ENCODE measurements around the gene PPFIA1.

PPFIA1 gene

DNA sequence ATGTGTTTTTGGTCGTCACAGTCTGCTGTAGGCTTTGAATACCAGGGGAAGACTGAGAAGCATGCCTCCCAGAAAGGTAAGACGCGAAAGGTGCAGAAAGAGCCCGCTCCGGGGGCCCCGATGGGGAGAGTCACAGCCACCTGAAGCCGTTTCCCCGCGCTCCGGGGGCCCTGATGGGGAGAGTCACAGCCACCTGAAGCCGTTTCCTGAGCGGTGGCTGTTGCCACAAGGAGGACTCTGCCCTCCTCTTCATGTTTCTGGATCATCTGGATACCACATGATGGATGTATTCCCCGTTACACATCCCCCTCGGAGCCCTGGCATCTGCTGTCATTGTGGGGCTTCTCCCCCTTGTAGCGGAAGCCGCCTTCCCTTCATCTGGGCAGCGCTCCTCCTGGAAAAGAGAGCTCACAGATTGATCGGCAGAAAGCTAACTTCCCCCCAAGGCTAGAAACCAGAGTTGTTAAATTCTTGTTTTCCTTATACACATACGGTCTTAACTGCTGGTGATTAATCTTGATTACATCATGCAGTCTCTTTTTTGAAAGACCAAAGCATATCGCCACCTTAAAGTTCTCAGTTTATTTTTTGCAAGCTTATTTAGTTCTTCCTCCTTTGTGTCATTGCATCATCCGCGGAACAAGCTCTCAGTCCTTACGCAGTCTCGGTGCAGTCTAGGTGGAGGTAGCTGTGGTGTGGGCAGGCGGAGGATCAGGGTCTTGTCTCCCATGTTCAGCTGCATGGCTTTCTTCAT, 145.3 kb downstream of the PPFIA1 start:
- no peak for DNase-seq (ENCODE audit: low read depth)

DNA sequence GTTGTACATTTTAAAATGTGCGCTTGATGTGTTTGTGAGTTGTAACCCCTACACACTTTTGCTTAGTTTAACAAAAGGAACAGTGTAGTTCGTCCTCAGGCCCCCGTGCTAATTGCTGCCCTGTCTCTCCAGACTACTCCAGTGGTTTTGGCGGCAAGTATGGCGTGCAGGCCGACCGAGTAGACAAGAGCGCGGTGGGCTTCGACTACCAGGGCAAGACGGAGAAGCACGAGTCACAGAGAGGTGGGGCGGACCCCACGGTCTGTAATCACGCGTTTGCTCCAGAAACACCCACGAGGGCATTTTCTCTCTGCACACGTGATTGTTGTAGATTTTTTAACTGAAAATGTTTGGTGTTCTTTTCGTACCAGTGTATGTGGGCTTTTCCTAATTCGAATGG, 146.4 kb downstream of the PPFIA1 start:
- no peak for DNase-seq (ENCODE audit: low read depth)

DNA sequence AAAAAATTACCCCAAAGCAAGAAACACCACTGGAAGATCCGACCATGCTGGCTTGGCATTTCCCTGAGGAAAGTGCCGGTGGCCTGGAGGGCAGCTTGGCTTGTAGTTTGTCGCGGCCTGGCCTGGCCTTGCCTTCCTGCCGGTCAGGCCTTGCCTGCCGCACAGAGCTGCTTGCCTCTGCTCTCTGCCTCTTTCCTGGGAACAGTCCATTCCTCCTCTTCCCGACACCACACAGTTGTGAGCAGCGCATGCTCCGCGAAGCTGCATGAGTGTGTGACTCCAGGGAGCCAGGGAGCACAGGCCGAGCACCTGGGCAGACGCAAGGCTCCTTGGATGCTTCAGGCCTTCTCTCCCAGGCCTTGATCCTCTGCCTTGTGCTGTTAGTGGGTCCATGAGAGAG, 147.6 kb downstream of the PPFIA1 start:
- DNase-seq (ENCODE audit: low read depth): no peak

DNA sequence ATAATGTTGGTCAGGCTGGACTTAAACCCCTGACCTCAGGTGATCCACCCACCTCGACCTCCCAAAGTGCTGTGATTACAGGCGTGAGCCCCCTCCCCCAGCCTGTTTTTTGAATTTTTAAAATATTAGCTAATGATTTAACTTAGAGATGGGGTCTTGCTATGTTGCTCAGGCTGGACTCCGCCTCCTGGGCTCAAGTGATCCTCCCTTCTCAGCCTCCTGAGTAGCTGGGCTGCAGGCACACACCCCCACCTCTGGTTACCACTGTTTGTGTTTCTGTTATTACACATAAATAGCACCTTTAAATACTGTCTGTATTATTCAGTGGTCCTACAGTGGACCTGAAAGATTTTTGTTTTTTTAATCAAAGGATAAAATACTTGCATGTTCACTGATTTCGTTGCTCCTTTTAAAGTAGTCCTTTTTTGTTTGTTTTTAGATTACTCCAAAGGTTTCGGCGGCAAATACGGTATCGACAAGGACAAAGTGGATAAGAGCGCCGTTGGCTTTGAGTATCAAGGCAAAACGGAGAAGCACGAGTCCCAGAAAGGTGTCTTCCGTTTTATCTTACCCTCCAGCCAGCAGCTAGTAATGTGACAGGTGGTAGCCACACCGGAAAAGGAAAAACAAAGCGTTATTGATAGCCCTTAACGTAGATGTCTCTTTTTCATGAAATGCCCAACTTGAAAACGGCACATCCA, 149.0 kb downstream of the PPFIA1 start:
- DNase-seq (ENCODE audit: low read depth): no peak

DNA sequence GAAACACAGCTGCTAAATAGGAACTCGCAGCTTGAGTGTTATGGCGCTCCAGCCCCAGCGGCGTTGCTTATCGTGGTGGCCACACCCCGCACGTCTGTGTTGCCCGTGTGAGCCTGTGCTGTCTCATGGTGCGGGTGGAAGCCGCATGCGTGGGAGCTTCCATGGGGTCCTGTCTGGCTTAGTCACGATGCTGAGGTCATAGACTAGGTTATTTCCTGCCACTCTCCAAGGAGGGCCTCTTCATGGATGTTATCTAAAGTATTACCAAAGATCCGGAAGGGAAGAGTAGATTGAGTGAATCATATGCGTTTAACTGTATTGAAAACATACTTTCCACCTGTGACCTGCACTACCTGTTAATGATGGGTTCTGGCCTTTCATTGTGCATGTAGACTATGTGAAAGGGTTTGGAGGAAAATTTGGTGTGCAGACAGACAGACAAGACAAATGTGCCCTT, 149.5 kb downstream of the PPFIA1 start:
- no peak for DNase-seq (ENCODE audit: low read depth)

DNA sequence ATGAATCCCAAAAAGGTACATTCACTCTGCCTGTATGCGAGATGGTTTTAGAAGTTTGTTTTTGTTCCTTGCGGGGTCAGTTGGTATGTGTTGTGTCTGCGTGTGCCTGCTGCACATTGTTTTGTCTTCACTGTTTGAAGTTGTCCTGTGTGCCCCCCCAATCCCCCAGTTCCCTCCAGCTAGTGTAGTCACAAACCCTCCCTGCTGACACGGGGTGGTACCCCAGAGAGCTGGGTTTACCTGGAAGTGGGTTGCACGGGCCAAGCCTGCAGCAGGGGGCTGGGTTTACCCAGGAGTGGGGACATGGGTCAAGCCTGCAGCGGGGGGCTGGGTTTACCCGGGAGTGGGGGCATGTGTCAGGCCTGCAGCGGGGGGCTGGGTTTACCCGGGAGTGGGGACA, 150.0 kb downstream of the PPFIA1 start:
- DNase-seq (ENCODE audit: low read depth): no peak

DNA sequence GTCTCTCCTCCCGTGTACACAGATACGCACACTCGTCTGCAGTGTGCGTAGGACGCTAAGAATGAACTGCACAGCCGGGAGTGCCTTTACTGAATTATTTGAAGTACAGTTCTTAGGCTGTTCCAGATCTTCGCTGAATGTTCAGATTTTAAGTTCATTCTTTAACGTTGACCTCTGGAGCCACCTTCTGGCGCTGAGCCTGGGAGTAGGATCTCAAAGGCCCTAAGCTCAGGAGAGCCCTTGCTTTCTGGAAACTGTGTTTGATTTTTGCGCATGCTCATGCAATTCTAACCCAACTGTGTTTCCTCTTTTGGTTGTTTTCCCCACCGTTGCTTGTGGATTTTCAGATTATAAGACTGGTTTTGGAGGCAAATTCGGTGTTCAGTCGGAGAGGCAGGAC, 150.6 kb downstream of the PPFIA1 start:
- DNase-seq (ENCODE audit: low read depth): no peak

DNA sequence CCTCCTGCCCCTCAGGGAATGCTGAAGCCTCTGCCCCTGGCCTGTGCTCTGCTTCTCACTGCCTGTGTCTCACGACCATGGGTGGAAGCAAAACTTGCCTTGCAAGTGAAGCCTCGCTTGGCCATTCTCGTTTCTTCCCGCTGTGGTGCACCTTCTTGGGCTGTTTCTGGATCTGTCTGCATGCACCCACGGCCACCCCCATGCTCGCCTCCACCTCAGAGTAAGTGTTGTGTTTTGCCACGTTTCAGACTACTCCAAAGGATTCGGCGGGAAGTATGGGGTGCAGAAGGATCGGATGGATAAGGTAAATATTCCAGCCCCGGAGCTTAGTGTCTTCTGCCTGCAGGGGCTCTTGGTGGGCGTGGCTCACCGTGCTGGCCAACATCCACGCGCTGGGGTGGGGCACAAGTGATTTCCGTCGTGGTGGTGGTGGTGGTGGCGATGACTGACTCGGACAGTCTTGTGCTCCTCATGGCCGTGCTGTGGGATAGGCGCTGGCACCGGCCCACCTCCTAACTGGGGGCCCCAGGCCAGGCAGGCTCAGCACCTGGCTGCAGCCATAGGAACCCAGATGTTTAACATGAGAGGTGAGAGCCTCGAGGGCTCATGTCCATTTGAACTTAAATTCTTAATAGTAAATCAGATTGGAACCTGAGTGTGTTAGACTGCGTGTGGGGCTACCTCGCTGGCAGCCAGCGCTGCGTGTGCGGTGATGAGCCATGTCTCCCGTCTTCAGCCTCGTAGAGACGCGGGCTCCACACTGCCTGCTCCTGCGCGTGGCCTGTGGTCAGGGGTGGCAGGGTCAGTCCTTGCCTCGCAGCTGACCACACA, 152.4 kb downstream of the PPFIA1 start:
- DNase-seq (ENCODE audit: low read depth): no peak

DNA sequence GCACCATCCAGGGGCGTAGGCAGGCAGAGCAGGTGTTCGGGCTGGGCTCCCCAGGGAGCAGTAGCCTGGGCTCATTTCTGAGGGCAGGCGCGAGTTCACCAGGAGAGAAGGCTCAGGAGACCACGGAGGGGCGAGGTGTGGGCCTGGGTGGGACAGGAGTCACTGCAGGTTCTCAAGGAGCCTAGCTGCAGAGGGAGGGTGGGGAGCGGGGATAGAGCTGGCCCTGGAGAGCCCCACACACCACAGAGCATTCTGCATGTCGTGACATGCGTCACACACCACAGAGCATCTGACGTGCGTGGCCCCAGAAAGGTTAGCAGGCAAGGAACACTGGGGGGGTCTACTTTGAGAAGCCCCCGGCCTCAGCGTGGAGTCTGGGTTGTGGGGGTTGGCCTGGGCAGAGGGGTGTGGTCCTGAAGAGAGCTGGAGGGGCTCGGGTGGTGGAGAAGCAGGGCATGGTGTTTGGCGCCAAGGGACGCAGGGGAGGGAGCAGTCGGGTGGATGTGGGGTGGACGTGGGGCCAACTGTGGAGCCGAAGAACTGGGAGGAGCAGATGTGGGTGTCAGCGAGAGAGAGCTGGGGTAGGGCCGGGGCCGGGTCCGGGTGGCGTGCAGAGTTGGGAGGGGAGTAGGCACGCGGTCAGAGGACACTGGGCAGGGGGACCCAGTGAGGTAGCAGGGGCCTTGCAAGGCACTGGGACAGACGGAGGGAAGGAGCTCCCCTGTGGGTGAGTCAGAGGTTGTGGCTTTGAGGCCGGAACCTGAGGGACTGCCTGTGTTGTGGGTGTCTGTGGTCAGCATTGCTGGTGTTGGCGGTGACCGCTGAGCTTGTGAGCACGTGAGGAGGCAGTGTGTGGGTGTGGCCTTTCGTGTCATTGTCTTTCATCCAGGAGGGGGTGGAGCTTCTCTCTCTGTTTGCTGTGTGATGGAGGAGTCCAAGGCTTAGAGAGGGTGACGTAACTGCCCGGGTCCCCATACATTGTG, 153.3 kb downstream of the PPFIA1 start:
- peak; percentile 28 for DNase-seq (ENCODE audit: low read depth)

DNA sequence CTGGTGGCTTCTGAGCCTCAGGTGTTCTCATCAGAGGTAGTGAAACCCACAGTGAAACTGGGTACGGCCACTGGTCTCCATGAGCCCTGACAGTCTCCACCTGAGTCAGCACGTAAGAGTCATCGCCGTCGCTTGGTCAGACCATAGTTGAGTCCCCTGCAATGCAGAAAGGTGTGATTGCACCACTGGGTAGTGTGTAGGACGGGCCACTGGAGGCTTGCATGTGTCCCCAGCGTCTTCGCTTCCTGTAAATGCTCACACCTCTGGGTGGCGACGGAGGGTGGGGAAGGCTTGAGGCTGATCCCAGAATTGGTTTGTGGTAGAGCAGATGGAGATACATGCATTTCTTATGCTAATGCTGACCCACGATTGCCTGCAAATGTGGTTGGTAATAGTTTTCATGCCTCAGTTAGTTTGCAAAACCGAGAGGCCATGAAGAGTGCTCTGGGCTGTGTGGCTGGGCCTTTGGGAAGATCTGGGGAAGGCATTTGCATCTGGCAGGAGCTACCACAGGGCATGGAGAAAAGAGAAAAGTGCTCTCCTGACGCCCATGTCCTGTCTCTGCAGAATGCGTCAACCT, 154.4 kb downstream of the PPFIA1 start:
- no peak for DNase-seq (ENCODE audit: low read depth)

DNA sequence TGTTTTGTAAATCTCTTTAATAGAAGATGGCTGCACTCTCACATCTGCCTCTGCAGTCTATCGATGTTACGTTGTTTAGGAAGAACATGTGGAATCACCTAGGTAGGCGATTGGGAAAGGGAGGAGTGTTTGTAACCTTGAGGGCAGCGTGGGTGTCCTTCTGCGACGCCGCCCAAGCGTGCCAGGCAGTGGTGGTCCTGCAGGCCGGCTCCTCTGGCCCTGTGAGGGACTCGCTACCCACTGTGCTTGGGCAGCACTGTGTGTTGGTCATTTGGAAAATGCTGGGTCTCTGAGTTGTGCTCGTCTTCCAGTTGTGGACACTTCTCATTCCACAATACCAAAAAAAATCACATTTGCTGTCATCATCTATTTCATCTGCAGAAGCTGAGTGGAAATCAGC, 156.9 kb downstream of the PPFIA1 start:
- no peak for DNase-seq (ENCODE audit: low read depth)

DNA sequence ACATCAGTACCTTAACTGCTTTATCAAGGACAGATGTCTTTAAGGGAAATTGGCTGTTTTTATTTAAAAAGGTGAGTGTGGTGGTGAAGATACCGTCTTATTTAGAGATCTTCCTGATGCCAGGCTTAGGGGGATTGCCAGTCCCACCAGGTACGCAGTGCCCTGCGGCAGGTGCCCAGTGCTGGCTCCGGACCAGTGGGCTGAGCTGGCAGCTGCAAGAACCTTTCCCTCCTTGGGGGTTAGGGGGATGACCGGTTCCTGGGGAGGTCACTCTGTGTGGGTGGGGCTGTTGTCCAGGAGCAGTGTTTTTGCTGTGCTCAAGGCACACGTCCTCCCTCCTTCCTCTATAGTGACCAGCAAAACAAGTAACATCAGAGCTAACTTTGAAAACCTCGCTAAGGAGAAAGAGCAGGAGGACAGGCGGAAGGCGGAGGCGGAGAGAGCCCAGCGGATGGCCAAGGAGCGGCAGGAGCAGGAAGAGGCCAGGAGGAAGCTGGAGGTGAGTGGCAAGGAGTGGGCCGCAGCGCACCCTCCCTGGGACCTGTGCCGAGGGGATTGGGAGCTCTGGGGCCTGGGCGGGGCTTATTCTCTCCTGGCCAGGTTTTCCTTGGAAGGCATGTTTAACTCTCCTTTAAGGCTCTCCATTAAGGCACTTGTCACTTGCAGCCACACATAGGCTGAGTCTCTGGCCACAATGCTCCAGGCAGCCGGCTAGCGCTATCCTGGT, 158.4 kb downstream of the PPFIA1 start:
- DNase-seq (ENCODE audit: low read depth): no peak

DNA sequence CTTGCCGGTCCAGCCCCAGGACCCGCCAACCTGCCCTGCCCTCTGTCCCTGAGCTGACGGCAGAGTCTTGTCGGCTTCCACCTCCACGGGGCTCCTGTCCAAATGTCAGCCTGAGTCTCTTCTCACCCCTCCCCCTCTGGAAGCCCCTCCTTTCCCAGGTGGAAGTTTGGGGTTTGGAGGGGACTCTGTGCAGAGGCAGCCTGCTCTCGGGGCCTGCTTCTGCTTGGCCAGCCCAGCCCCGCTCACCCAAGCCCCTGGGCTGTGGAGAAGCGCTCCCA, 158.9 kb downstream of the PPFIA1 start:
- DNase-seq (ENCODE audit: low read depth): no peak

DNA sequence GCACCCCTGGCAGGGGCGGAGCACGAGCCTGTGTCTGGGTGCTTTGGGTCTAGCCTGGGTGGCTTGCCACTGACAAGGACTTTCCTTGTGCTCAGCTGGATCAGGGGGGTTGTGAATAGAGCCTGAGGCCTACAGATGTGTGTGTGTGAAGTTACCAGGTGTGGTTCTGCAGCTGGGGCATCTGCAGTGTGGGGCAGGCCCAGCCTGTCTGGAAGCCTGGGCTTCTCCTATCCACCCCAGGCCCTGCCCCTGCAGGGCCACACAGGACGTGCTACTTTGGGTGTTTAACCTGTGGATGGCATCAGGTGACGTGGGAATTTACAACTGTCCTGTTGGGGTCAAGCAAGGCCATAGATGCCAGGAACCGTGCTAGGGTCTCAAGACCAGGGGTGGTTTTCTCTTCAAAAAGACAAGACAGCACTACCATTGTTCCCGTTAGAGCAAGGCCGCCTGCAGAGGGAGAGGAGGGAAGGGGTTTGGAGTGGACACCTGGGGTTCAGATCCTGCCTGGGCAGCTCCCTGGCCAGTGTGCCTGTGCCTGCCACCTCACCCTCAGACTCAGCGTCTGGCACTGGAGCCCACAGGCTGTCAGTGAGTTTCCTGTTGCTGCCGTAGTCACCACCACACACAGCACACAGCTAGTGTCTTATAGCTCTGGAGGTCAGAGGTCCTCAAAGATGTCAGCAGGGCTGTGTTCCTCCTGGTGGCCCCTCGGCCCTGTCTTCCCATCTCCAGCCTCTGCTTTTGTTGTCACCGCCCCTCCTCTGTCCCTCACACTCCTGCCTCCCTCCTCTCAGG, 159.4 kb downstream of the PPFIA1 start:
- DNase-seq (ENCODE audit: low read depth): no peak

DNA sequence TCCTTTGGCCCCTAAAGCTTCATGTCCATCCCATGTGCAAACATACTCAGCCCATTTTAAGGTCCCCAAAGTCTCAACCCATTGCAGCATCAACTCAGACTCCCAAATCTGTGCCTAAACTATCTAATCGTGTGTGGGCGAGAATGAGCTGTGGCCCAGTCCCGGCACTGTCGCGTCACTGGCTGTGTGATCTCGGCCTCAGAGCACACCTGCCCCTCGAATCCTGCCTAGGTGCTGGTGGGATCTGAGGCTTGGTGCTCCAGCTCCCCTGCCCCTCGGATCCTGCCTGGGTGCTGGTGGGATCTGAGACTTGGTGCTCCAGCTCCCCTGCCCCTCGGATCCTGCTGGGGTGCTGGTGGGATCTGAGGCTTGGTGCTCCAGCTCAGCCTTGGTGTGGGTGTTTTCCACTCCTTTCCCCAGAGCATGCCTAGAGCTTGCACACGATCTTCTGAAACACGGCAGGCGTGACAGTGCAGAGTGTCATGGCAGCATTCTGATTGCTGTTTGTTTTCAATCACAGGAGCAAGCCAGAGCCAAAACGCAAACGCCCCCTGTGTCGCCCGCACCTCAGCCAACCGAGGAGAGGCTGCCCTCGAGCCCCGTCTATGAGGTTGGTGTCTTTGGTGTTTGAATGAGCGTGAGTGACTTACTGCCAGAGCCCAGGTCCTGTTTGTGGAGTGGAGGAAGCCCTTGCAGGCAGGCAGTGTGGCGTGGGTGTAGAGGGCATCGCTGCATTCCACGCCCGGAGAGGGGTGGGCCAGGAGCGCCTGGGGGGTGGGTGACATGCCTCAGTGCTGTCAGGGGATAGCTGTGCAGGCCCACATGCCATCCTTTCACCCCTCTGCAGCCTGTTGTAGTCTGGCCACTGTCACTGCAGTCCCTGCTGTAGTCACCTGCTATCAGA, 160.4 kb downstream of the PPFIA1 start:
- no peak for DNase-seq (ENCODE audit: low read depth)

DNA sequence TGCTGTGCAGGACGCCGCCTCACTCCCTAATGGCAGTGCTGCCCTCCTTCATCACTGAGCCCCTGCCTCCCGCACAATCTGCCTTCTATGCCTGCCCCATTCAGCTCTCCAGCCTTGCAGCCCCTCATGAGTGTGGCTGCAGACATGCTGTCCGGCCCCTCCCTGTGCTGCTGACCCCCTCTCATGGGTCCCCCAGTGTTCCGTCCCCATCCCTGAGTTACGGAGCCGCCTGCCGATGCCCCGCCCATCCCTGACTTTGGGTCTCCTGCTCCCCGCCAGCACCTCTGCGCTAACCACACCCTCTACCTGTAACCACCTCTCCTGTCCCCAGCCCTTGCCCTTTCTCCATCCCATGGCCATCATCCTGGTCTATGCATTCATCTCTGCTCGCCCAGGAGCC, 161.1 kb downstream of the PPFIA1 start:
- no peak for DNase-seq (ENCODE audit: low read depth)

DNA sequence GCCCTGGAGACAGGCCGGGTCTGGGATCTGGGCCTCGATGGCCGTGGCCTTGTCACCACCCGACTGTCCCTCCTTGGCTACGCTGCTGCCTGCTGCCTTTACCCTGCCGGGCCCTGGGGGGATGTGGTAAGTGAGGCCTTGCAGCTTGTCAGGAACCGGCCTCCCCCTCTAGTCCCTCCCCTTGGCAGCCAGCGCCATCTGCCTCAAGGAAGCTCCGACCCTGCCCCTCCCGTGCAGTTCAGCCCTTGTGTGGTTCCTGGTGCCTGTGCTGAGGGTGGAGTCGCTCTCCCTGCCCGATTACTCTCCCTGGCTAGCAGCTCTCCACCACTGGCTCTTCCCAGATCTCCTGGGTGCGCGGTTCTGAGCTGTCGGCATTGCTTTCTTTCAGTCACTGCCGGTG, 161.6 kb downstream of the PPFIA1 start:
- no peak for DNase-seq (ENCODE audit: low read depth)

DNA sequence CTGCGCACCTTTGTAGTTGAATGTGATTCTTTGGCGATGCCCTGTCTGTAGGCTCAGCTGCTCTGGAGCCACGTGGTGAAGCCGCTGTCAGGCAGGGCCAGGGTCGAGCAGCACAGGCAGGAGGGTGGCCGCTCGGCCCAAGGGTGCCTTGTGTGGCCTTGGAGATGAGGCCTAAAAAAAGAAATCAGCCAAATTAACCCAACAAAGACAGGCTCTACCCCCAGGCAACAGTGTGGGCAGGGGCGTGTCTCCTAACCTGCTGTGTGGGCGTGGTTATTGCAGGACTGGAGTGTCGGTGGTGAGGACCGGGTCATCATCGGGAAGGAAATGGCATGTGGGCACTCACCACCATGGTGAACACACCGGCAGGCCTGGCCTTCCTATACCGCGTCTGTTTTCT, 162.1 kb downstream of the PPFIA1 start:
- DNase-seq (ENCODE audit: low read depth): no peak

DNA sequence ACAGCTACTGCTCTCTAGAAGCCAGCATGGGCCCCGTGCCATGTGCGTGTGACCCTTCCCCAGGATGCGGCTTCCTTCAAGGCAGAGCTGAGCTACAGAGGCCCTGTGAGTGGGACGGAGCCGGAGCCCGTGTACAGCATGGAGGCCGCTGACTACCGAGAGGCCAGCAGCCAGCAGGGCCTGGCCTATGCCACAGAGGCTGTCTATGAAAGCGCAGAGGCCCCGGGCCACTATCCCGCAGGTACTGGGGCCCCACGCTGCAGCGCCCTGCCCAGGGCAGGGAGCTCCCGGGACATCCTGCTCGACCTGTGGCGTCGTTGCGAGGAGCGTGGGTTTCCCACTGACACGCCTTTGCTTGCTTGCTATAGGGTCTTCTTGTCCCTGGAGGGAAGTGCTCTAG, 162.5 kb downstream of the PPFIA1 start:
- DNase-seq (ENCODE audit: low read depth): no peak

Data from activated T-cell treated with anti-CD3 and anti-CD28 coated beads for 24 hours (primary cell).